HG03558 (cell line): ENCODE measurements around the gene OR52A5.

Experiments used
- ATAC-seq: cut with Tn5 transposase; IDR thresholded peaks from one replicate; pipeline ENCODE4 v1.9.1; 2021; ENCODE audit warnings: moderate number of reproducible peaks; ENCODE audit not compliant: unreplicated experiment; ENCODE audit errors: extremely low read depth

Gene OR52A5

GRCh38 chr11:5118893-5119292 lies 19.3 kb downstream of the OR52A5 start:
- ATAC-seq: no peak

- ATAC-seq: no peak
Measured at GRCh38 chr11:5117588-5117987, 20.6 kb downstream of the OR52A5 start.

GRCh38 chr11:5115339-5115738 lies 22.8 kb downstream of the OR52A5 start:
- ATAC-seq: no peak

DNA sequence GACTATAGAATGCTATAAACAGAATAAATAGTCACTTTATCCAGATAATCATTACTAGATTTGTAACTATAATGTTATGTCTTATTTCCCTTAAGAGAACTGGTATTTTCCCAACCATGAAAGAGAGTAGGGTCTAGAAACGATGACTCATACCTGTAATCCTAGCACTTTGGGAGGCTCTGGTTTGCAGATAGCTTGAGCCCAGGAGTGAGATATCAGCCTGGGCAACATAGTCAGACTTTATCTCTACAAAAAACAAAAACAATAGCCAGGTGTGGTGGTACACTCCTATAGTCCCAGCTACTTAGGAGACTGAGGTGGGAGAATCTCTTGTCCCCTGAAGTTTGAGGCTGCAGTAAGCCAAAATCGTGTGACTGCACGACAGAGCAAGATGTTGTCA lies 30.9 kb downstream of the OR52A5 start:
- ATAC-seq: no peak

- no peak for ATAC-seq
Measured at GRCh38 chr11:5103066-5103465, 35.1 kb downstream of the OR52A5 start.

GRCh38 chr11:5102246-5102645 lies 35.9 kb downstream of the OR52A5 start:
- ATAC-seq: no peak

- ATAC-seq: no peak
Measured at GRCh38 chr11:5096011-5096410, 42.1 kb downstream of the OR52A5 start.

- ATAC-seq: no peak
Measured at GRCh38 chr11:5092821-5093585, 45.2 kb downstream of the OR52A5 start.

DNA sequence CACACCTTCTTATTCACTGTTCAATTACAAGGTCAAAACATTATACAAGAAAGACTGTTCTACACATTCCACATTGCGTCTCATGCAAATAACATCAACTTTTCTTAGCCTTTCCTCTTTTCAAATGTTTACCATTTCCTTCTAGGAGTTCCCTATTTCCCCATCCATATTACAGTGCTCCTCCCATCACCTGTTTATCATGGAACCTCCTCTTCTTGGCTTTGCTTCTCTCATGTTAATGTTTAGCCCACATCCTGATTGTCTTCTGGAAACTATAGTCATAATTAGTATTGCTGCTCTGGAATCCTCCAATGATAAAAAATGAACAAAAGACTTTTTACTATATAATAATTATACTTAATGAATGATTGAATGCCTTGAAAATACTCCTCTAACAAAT lies 47.5 kb downstream of the OR52A5 start:
- ATAC-seq: no peak

- ATAC-seq: no peak
Measured at GRCh38 chr11:5088556-5088955, 49.6 kb downstream of the OR52A5 start.

DNA sequence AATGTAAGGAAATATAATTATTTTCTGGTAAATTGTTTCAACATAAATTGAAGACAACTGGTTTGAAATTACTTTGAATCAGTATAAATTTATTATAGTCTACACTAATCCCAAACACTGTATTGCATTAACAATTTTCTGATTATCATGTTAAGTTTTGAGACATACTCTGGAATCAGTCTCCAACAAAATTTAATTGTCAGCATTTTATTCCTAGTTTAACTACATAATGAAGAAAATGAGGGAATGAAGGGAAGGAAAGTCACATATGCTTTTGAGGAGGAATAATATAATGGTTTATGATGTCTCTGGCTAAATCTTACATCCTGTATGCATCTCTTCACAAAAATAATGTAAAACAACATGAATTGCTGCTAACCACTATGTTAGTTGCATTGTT lies 54.6 kb downstream of the OR52A5 start:
- no peak for ATAC-seq

- no peak for ATAC-seq
Measured at GRCh38 chr11:5081405-5081804, 56.8 kb downstream of the OR52A5 start.
